Subcutaneous abdominal adipose tissue (tissue), 5 donors: ENCODE measurements around the gene RP2.
A peak's percentile ranks its signal among the peaks of the same experiment; 100 is the strongest.

Experiments used
- H3K27ac ChIP-seq: one replicate; pipeline ENCODE4 v1.7.0; 2013; ENCODE audit warnings: low read depth, mild to moderate bottlenecking, inconsistent platforms, low read length, moderate library complexity
- H3K27me3 ChIP-seq, 5 donors: one replicate each; pipeline ENCODE4 v1.7.0; 2013; ENCODE audit warnings: low read length in 5 of 5, inconsistent platforms in 1 of 5; ENCODE audit not compliant: control insufficient read depth in 5 of 5, insufficient read depth in 4 of 5
- H3K36me3 ChIP-seq, 5 donors: one replicate each; pipeline ENCODE4 v1.7.0; 2013; ENCODE audit warnings: low read length in 5 of 5; ENCODE audit not compliant: control insufficient read depth in 5 of 5, insufficient read depth in 5 of 5
- H3K4me1 ChIP-seq, 5 donors: one replicate each; pipeline ENCODE4 v1.7.0; 2013; ENCODE audit warnings: low read length in 5 of 5, mild to moderate bottlenecking in 3 of 5, moderate library complexity in 1 of 5; ENCODE audit not compliant: control insufficient read depth in 5 of 5, insufficient read depth in 5 of 5
- H3K4me3 ChIP-seq, 5 donors: one replicate each; pipeline ENCODE4 v1.7.0; 2013; ENCODE audit warnings: low read length in 5 of 5, low read depth in 1 of 5
- H3K9ac ChIP-seq, 5 donors: one replicate each; pipeline ENCODE4 v1.7.0; 2013; ENCODE audit warnings: low read length in 5 of 5, mild to moderate bottlenecking in 4 of 5, moderate library complexity in 3 of 5
- H3K9me3 ChIP-seq, 5 donors: one replicate each; pipeline ENCODE4 v1.7.0; 2013; ENCODE audit warnings: low read length in 5 of 5; ENCODE audit not compliant: control insufficient read depth in 5 of 5
- donor health status: healthy.
- donor health status: healthy.
- donor health status: healthy.
- donor health status: healthy.
- donor health status: healthy.

Gene RP2

GRCh38 chrX:46912603-46913491 is 76.0 kb downstream of the RP2 start:
- peak overlapping the region; percentile 39 to 98 (median 57) for H3K9ac ChIP-seq
- H3K27ac ChIP-seq: peak overlapping the region; percentile 50
- peaks cover 0 to 10% (median 8%) of the 10 kb centered on the region in 5 donors for H3K4me1 ChIP-seq
- peaks cover 0 to 13% (median 0%) of the 10 kb centered on the region in 5 donors for H3K27me3 ChIP-seq
- peaks cover 0 to 6% (median 2%) of the 10 kb centered on the region in 5 donors for H3K9me3 ChIP-seq
- H3K4me3 ChIP-seq: peak overlapping the region; percentile 31 to 76 (median 68)
- peaks cover 0 to 2% (median 0%) of the 10 kb centered on the region in 5 donors for H3K36me3 ChIP-seq

DNA sequence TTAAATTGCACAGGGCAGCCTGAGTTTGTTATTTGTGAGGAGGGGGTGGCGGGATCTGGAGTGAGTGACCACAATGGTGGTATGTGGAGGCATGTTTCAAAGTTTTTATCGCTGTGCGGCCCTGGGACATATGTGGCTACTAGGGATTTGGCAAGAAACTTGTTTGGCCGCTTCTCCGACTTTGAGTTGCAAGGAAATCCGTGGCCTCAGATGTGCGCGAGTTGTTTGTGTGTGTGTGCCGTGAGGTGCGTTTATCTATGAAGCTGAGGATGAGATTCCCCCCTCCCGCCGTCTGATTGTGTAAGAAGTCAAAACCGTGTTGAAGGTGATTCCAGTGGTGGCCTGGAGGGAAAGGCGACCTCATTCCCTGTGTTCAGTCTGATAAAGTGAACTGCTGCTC is 76.8 kb downstream of the RP2 start:
- Histone ChIP-seq H3K4me1 (peaks cover 0 to 10% (median 8%) of the 10 kb centered on the region in 5 donors), H3K4me3 (peak overlapping the region; percentile 31 to 76 (median 68)), H3K27me3 (peaks cover 0 to 13% (median 0%) of the 10 kb centered on the region in 5 donors), H3K9me3 (peaks cover 0 to 6% (median 2%) of the 10 kb centered on the region in 5 donors), H3K36me3 (peaks cover 0 to 2% (median 0%) of the 10 kb centered on the region in 5 donors), H3K9ac (peak overlapping the region; percentile 39 to 98 (median 57)), H3K27ac (peak overlapping the region; percentile 50)

- H3K4me1 ChIP-seq: peaks cover 0 to 10% (median 8%) of the 10 kb centered on the region in 5 donors
- no peak overlapping the region for H3K9ac ChIP-seq
Observed at GRCh38 chrX:46916273-46916672, 79.4 kb downstream of the RP2 start.

GRCh38 chrX:46917622-46918021 is 80.8 kb downstream of the RP2 start:
- no peak overlapping the region for H3K27ac ChIP-seq
- H3K36me3 ChIP-seq: peaks cover 0 to 2% (median 0%) of the 10 kb centered on the region in 5 donors
- peaks cover 0 to 17% (median 11%) of the 10 kb centered on the region in 5 donors for H3K9me3 ChIP-seq
- H3K27me3 ChIP-seq: peaks cover 0 to 13% (median 0%) of the 10 kb centered on the region in 5 donors
- H3K9ac ChIP-seq: no peak overlapping the region
- H3K4me1 ChIP-seq: peaks cover 0 to 10% (median 8%) of the 10 kb centered on the region in 5 donors
- H3K4me3 ChIP-seq: no peak overlapping the region

More at GRCh38 chrX:46916273-46916672, 79.4 kb downstream of the RP2 start:
- Histone ChIP-seq H3K4me3 (no peak overlapping the region), H3K27me3 (peaks cover 0 to 13% (median 0%) of the 10 kb centered on the region in 5 donors), H3K36me3 (peaks cover 0 to 2% (median 0%) of the 10 kb centered on the region in 5 donors), H3K27ac (no peak overlapping the region), H3K9me3 (peaks cover 0 to 14% (median 10%) of the 10 kb centered on the region in 5 donors)

DNA sequence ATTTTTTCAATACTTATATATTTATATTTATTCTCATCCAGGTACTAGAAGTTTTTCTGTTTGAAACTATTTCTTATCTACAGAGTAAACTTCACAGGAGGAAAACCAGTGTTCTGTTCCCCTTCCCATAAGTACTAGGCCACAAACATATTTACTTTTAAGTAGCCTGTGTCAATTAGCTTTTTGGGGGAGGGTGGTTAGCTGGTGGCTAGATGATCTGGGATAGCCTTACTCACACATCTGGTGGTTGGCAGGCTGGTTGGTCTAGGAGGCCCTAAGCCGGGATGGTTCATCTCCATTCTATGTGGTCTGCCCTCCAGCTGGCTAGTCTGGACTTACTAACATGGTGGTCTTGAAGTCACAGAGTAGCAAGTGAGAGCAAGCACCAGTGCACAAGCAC is 81.6 kb downstream of the RP2 start:
- H3K9ac ChIP-seq: no peak overlapping the region
- no peak overlapping the region for H3K27ac ChIP-seq
- no peak overlapping the region for H3K4me3 ChIP-seq
- peaks cover 0 to 17% (median 11%) of the 10 kb centered on the region in 5 donors for H3K9me3 ChIP-seq
- H3K36me3 ChIP-seq: no peaks in the 10 kb centered on the region
- H3K4me1 ChIP-seq: peaks cover 0 to 9% (median 6%) of the 10 kb centered on the region in 5 donors
- peaks cover 0 to 8% (median 0%) of the 10 kb centered on the region in 5 donors for H3K27me3 ChIP-seq

DNA sequence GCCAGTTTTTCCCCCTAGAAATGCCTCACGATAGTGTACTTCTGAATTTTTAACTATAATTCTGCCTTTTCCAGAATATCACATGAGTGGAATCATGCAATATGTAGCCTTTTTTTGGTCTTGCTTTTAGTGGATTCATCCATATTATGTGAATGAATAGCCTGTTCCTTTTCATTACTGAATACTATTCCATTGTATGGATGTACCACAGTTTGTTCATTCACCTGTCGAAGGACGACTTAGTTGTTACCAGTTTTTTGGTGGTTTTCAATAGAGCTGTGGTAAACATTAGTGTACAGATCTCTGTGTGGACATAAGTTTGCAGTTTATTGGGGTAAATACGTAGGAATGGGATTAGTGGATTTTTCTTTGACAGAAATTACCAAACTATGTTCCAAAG is 83.4 kb downstream of the RP2 start:
- Histone ChIP-seq H3K4me1 (no peaks in the 10 kb centered on the region), H3K9me3 (peaks cover 0 to 15% (median 11%) of the 10 kb centered on the region in 5 donors), H3K27me3 (peaks cover 0 to 4% (median 2%) of the 10 kb centered on the region in 5 donors)

GRCh38 chrX:46922611-46923010 is 85.8 kb downstream of the RP2 start:
- Histone ChIP-seq H3K4me3 (no peak overlapping the region), H3K27me3 (peaks cover 0 to 5% (median 0%) of the 10 kb centered on the region in 5 donors), H3K27ac (no peak overlapping the region), H3K9me3 (peaks cover 0 to 19% (median 11%) of the 10 kb centered on the region in 5 donors), H3K9ac (no peak overlapping the region), H3K36me3 (no peaks in the 10 kb centered on the region), H3K4me1 (no peaks in the 10 kb centered on the region)

More for the DNA sequence above, 83.4 kb downstream of the RP2 start:
- no peaks in the 10 kb centered on the region for H3K36me3 ChIP-seq
- no peak overlapping the region for H3K27ac ChIP-seq
- H3K9ac ChIP-seq: no peak overlapping the region
- no peak overlapping the region for H3K4me3 ChIP-seq

DNA sequence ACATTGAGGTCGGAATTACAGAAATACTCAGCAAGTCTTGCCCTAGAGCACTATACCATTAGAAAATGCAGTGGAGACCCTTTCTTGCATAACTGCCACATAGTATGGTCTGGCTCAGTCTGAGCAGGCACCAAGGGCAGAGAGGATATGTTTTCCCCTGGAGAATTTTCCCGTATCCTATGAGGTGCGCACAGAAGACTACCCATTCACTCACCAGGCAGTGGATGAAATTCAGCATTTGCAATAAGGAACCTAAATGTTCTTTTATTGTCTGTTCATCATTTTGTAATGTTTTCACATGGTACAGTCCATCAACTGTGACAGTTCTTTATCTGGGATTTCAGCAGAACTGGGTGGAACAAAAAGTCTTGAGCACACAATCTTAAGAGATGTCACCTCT is 90.9 kb downstream of the RP2 start:
- H3K4me1 ChIP-seq: no peaks in the 10 kb centered on the region
- peaks cover 0 to 7% (median 0%) of the 10 kb centered on the region in 5 donors for H3K27me3 ChIP-seq

GRCh38 chrX:46929439-46930261 is 92.8 kb downstream of the RP2 start:
- Histone ChIP-seq H3K9ac (no peak overlapping the region), H3K4me1 (no peaks in the 10 kb centered on the region), H3K27me3 (peaks cover 0 to 7% (median 0%) of the 10 kb centered on the region in 5 donors), H3K9me3 (peaks cover 0 to 4% (median 0%) of the 10 kb centered on the region in 5 donors), H3K27ac (no peak overlapping the region), H3K4me3 (no peak overlapping the region), H3K36me3 (no peaks in the 10 kb centered on the region)

More for the DNA sequence above, 90.9 kb downstream of the RP2 start:
- H3K9me3 ChIP-seq: peaks cover 0 to 4% (median 0%) of the 10 kb centered on the region in 5 donors
- no peak overlapping the region for H3K27ac ChIP-seq
- H3K4me3 ChIP-seq: no peak overlapping the region
- no peaks in the 10 kb centered on the region for H3K36me3 ChIP-seq
- H3K9ac ChIP-seq: no peak overlapping the region
